A673 (cell line): ENCODE results near the gene FZD1. TPM values are rescaled to one million over a fixed set of nuclear protein-coding genes. Genes with fewer than 3 reads are reported as not detected.
A peak's percentile ranks its signal among the peaks of the same experiment; 100 is the strongest.
"Not testable (repeated sequence)": the region's sequence is repeated elsewhere in the genome, so short reads cannot be mapped to it uniquely, and the experiment has no call there.

Experiments used
- BruUV-seq: library from RNA; stranded (reverse); fragments of 400-500 nt; replicated peaks from 2 replicates; lab custom pipeline; 2021; lab: Mats Ljungman, UMichigan
- CTCF ChIA-PET: fragments of 300-600 bp; sonication (Branson Sonifier 250); formaldehyde crosslinking; loops from one replicate; lab custom pipeline; 2022; ENCODE audit warnings: antibody characterized with exemption; lab: Charles Lee
- POLR2A ChIA-PET: fragments of 300-600 bp; sonication (Branson Sonifier 250); formaldehyde crosslinking; loops from one replicate; lab custom pipeline; 2022; ENCODE audit warnings: antibody characterized with exemption; ENCODE audit not compliant: low non-redundant PET; lab: Charles Lee
- DNase-seq: peaks from one replicate; pipeline ENCODE4 v3.0.0-alpha.2; 2015; ENCODE audit warnings: low spot score
- H3K27ac ChIP-seq: fragments of 200-600 bp; sonication (generic); 2 replicates; pipeline ENCODE4 v1.5.1; 2016; ENCODE audit warnings: mixed run types, low read depth, mild to moderate bottlenecking, mixed read lengths, antibody characterized with exemption, low read length; ENCODE audit not compliant: poor library complexity, severe bottlenecking
- H3K27me3 ChIP-seq: fragments of 200-600 bp; sonication (generic); replicated peaks from 2 replicates; pipeline ENCODE4 v1.6.1; 2017; ENCODE audit warnings: mixed run types, low read depth, mild to moderate bottlenecking, mixed read lengths, antibody characterized with exemption, low read length; ENCODE audit not compliant: insufficient read depth, poor library complexity
- H3K36me3 ChIP-seq: fragments of 200-600 bp; sonication (generic); 2 replicates; pipeline ENCODE4 v1.6.1; 2016; ENCODE audit warnings: mixed run types, mild to moderate bottlenecking, mixed read lengths, antibody characterized with exemption, low read length; ENCODE audit not compliant: insufficient read depth, poor library complexity, severe bottlenecking
- H3K4me1 ChIP-seq: fragments of 200-600 bp; sonication (generic); 2 replicates; pipeline ENCODE4 v1.6.1; 2017; ENCODE audit warnings: mixed run types, mild to moderate bottlenecking, mixed read lengths, antibody characterized with exemption, low read length; ENCODE audit not compliant: insufficient read depth, poor library complexity, severe bottlenecking
- H3K4me3 ChIP-seq: fragments of 200-600 bp; sonication (generic); 2 replicates; pipeline ENCODE4 v1.5.1; 2016; ENCODE audit warnings: low read depth, mixed run types, mild to moderate bottlenecking, mixed read lengths, low read length; ENCODE audit not compliant: poor library complexity, severe bottlenecking
- H3K9me3 ChIP-seq: fragments of 200-600 bp; sonication (generic); 2 replicates; pipeline ENCODE4 v1.6.1; 2016; ENCODE audit warnings: mixed run types, low read depth, mild to moderate bottlenecking, mixed read lengths, antibody characterized with exemption, low read length; ENCODE audit not compliant: poor library complexity, severe bottlenecking
- EZH2 ChIP-seq: fragments of 200-600 bp; sonication (generic); IDR thresholded peaks from 2 replicates; pipeline ENCODE4 v1.6.1; 2017; ENCODE audit warnings: borderline replicate concordance, low read depth, mild to moderate bottlenecking, mixed read lengths, antibody characterized with exemption, low read length; ENCODE audit not compliant: poor library complexity, severe bottlenecking
- intact Hi-C: fragments of 100-400 bp; cut with micrococcal nuclease; formaldehyde crosslinking; loops from one replicate; pipeline ENCODE4 v1.10.0; 2022; ENCODE audit not compliant: unreplicated experiment
- total RNA-seq: library from RNA; stranded (reverse); gene quantifications from 2 replicates; pipeline ENCODE4 v1.2.3, GENCODE V29; 2021
- TF ChIP-seq, protein P1 (sequence below): fragments of 300-800, 200-600 bp; sonication (generic); conservative IDR thresholded peaks from 2 replicates; pipeline ENCODE4 v1.5.1; 2017; ENCODE audit warnings: low read depth, mild to moderate bottlenecking, antibody characterized with exemption, low read length, moderate library complexity, mixed read lengths

The FZD1 gene
- total RNA-seq, 1 experiment from 2014 or later, result 49.9 TPM

DNA sequence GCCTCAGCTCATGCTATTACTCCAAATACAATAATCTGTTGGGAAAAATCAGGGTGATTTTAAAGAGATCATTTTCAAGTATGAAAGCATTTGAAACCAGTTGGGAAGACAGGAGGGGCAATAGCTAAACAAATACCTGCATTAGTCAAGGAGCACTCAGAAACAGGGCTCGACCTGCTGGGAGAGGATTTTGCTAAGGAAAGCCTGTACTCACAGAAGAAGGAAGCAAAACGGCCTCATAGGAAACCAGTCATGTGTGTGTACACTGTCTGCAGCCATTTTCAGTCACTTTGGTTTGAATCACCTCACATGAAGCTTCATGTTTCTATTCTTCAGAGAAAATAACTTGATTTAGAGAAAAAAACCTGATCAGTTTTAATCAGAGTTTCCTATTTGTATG lies 38.6 kb downstream of the FZD1 start:
- POLR2A ChIA-PET, result no interaction called here
- BruUV-seq, result no TSS peak
- Histone ChIP-seq H3K4me1 (peaks cover 11% of the 10 kb centered on the region), H3K4me3 (no peak overlapping the region), H3K27me3 (no peaks in the 10 kb centered on the region), H3K36me3 (no peaks in the 10 kb centered on the region), H3K9me3 (no peaks in the 10 kb centered on the region), H3K27ac (no peak overlapping the region)
- intact Hi-C loops, result no loop called here
- DNase-seq, result no peak
- TF ChIP-seq, protein P1, sequence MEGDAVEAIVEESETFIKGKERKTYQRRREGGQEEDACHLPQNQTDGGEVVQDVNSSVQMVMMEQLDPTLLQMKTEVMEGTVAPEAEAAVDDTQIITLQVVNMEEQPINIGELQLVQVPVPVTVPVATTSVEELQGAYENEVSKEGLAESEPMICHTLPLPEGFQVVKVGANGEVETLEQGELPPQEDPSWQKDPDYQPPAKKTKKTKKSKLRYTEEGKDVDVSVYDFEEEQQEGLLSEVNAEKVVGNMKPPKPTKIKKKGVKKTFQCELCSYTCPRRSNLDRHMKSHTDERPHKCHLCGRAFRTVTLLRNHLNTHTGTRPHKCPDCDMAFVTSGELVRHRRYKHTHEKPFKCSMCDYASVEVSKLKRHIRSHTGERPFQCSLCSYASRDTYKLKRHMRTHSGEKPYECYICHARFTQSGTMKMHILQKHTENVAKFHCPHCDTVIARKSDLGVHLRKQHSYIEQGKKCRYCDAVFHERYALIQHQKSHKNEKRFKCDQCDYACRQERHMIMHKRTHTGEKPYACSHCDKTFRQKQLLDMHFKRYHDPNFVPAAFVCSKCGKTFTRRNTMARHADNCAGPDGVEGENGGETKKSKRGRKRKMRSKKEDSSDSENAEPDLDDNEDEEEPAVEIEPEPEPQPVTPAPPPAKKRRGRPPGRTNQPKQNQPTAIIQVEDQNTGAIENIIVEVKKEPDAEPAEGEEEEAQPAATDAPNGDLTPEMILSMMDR, result no peak
- no peak for TF ChIP-seq EZH2
- CTCF ChIA-PET, result no interaction called here

DNA sequence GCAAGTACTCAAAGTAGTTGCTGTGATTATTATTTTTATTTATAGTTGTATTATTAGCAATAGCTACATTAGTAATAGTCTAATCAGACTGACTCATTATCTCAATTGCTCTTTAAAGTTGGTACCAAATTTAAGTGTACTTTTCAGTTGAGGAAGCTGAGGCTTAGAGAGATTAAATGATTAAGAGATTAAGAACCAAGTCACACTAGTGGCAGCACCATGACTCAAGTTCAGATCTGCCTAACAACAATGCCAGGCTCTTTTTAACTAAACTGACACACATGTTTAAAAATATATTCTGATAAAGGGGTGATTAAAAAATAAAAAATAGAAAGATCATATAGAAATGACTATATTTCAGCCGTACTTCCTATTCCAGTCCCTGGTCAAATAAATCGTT lies 42.0 kb downstream of the FZD1 start:
- intact Hi-C loops, result no loop called here
- no peaks in the 10 kb centered on the region for H3K9me3 ChIP-seq
- CTCF ChIA-PET, result no interaction called here
- DNase-seq, result peak; percentile 41
- no peaks in the 10 kb centered on the region for H3K27me3 ChIP-seq
- TF ChIP-seq, protein P1, result no peak
- no peak for TF ChIP-seq EZH2
- POLR2A ChIA-PET, result interaction anchor here (0.6 kb wide), 1 partner anchor 67 kb away, joined by 3 read pairs; no protein-coding TSS in a partner anchor
- H3K4me3 ChIP-seq, result no peak overlapping the region
- BruUV-seq, result no TSS peak
- peaks cover 11% of the 10 kb centered on the region for H3K4me1 ChIP-seq
- H3K27ac ChIP-seq, result no peak overlapping the region
- H3K36me3 ChIP-seq, result no peaks in the 10 kb centered on the region

DNA sequence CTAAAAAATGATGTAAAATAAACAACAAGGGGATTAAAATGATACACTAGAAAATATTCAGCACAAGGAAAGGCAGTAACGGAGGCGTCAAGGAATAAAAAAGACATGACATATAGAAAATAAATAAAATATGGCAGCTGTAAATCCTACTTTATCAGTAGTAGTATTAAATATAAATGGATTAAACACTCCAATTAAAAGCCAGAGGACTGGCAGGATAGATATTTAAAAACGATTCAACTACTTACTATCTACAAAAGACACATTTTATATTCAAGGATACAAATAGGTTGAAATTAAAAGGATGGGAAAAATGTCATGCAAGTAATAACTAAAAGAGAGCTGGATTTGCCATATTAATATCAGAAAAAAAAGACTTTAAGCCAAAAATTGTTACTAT lies 43.2 kb downstream of the FZD1 start:
- intact Hi-C loops, result no loop called here
- no peak overlapping the region for H3K27ac ChIP-seq
- DNase-seq, result no peak
- ChIA-PET CTCF (no interaction called here), POLR2A (no interaction called here)
- no peak overlapping the region for H3K4me3 ChIP-seq
- no TSS peak for BruUV-seq
- peaks cover 11% of the 10 kb centered on the region for H3K4me1 ChIP-seq
- H3K27me3 ChIP-seq, result no peaks in the 10 kb centered on the region
- H3K9me3 ChIP-seq, result no peaks in the 10 kb centered on the region
- TF ChIP-seq, protein P1, result no peak
- no peak for TF ChIP-seq EZH2
- no peaks in the 10 kb centered on the region for H3K36me3 ChIP-seq

DNA sequence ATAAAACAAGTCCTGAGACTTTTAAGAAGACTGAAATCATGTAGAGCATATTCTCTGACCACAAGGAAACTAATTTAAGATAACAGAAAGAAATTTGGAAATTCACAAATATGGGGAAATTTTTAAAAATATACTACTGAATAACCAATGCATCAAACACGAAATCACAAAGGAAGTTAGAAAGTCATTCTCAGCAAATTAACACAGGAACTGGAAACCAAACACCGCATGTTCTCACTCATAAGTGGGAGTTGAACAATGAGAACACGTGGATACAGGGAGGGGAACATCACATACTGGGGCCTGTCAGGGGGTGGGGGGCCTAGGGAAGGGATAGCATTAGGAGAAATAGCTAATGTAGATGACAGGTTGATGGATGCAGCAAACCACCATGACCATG lies 44.0 kb downstream of the FZD1 start:
- POLR2A ChIA-PET, H3K27me3 ChIP-seq, H3K36me3 ChIP-seq, H3K27ac ChIP-seq, CTCF ChIA-PET, BruUV-seq, H3K9me3 ChIP-seq, DNase-seq, H3K4me3 ChIP-seq, intact Hi-C loops: not testable (repeated sequence)
- peaks cover 11% of the 10 kb centered on the region for H3K4me1 ChIP-seq
